HS-5 (cell line): ENCODE data around the gene CEMIP.

ENCODE experiments used
- DNase-seq: peaks from one replicate; pipeline ENCODE4 v3.0.0-alpha.2; 2012; ENCODE audit warnings: low read depth

The CEMIP gene

DNA sequence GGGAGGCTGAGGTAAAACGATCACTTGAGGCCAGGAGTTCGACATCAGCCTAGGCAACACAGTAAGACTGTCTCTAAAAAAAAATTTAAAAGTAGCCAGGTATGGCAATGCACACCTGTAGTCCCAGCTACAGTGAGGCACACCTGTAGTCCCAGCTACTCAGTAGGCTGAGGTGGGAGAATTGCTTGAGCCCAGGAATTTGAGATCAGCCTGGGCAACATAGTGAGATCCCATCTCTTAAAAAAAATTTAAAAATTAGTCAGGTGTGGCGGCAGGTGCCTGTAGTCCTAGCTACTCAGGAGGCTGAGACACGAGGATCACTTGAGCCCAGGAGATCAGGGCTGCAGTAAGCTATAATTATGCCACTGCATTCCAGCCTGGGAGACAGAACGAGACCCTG lies 203.7 kb downstream of the CEMIP start:
- no peak for DNase-seq

DNA sequence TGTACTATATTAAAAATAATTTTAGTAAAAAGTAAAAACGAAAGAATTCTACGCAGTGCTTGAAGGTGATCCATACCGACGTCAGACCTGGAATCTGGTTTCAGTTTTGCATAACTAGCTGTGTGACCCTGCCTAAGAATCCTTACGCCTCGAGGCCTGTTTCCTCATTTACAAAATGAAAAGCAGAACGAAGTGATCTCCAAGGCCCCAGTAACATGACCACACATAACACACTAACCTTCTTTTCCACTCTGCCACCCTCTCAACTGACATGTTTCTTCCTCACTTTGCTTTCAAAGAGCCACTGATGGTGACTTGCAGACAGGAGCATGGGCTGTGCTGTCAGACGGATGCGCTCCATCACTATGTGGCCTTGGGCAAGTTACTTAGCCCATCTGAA lies 205.7 kb downstream of the CEMIP start:
- DNase-seq = no peak

DNA sequence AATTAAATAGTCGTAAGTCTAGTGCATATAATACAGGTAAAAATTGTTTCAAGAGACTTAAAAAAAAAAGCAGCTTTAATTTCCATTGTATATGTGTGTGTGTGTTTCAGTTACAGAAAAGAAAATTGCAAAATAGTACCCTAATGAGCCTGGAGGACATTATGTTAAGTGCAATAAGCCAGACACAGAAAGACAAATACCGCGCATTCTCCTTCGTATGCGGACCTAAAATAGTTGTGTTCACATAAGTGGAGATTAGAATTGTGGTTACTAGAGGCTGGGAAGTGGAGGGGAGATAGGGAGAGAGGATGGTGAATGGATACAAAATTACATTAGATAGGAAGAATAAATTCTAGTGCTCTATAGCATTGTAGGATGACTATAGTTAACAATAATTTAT lies 206.8 kb downstream of the CEMIP start:
- no peak for DNase-seq

DNA sequence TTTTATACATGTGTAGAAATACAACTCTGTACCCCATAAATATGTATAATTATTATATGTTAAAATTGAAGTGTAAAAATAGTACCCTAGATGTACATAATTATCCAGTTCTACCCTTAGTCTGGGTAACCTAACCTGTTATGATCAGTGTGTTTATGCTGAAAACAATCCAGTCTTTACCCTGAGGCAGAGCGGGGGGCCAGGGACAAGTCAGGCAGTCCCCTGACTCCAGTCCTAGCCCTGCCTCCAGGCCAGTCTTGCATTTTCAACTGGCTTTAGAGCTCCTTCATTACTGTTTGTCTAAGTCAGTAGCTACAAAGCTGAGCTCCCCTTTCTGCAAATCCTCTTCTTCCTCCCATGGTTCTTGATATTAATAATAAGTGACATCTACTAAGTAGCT lies 207.3 kb downstream of the CEMIP start:
- no peak for DNase-seq

DNA sequence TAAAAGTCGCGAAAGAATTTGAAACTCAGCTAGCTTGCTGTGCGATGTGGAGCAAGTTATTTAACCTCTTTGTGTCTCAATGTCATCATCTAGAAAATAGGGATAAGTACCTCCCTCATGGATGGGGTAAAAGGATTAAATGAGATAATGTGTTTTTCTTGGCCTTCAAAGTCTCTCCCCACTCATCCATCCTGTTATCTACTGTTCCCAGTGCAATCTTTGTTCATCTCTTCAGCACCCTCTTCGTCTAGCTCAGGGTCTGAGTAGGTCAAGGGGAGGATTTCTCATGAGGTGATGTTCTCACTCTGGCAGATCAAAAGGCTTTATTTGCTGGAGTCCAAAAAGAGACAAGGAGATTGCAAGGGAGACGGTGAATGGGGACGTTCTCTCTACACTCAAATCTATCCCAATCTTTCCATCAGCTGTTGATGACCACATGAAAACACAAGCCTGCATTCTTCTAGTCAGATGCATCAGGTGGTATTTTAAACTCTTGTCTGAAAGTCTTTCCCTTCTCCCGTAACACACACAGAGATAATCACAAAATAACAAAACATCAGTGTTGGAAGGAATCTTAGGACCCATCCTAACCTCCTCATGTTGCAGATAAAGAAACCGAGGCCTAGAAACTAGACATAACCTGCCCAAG lies 209.1 kb downstream of the CEMIP start:
- no peak for DNase-seq

DNA sequence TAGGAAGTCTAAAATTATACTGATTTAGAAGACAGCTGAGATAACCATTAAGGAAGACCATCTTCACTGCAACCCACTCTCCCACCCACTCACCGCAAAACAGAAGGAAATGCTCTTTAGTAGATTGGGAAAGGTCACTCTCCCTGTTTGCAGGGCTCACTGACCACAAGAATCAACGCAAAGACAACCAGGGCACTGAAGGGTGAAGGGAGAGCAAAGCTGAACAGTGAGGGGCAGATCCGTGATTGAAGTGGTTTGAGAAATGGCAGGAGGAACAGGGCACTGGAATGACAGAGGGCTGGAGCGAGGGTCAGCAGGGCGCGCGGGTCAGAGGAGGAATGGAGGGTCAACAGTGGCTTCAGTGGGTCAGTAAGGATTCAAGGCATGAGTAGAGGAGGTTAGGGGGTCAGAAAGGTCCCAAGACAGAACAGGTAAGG lies 209.9 kb downstream of the CEMIP start:
- no peak for DNase-seq

DNA sequence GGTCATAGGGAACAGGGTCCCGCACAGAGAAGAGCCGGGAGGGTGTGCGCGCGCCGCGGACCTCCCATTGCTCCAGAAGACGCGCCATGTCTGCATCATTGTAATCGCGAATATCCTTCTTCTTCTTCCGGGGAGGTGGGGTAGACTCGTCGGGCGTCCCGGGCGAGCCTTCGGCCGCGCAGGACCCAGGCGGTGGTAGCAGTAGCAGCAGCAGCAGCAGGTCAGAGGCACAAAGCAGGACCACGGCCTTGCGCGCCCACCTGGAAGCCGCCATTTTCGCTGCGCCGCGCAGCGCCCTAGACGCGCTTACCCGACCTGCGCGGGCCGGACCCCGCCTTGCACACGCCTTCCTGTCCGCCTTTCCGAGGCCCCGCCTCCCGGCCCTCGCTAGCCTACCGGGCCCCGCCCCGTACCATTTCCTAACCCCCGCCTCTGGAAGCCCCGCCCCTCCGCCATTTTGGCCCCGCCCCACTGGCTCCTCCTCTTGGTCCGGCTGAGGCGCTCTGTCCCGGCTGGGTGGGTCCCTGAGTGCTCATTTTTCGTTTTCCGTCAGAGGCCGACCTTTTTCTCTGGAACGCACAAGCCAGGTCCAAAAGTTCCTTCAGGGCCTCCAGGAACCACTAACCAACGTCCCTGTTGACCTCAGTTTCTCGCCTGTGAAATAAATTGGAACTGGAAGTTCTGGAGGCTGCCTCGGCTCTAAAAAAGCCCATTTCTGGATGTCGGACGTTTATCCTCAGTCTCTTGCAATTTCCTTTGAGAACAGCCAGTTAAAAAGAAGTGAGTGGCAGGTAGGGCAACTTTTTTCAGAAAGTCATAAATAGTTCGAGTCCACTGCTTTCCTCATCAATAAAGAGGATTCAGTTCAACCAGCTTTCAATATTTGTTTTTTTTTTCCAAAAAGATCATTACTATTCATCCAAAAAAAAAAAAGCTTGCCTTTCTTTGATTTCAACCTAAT lies 210.6 kb downstream of the CEMIP start, which contains the start of gene MESD:
MESD (minus strand) TSS at position 302 of the 961 bp plus-strand sequence; CDS start at position 274, 28 bp downstream.
- peak; percentile 77 for DNase-seq

DNA sequence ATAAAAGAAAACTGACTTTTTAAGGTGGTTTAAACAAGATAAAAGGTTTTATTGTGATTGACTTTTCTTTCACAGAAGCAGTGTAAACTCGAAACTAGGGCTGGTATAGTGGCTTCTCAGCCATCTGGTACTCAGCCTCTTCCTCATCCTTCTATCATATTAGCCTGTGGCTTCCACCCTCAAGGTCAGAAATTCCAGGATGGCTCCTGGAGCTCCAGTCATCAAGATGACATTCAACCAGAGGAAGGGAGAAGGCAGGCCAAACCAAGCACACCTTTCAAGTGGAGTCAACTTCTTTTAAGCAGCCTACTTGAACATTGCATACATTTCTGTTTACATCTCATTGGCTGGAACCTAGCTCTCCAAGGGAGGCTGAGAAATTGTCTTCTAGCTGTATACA lies 211.8 kb downstream of the CEMIP start:
- no peak for DNase-seq

DNA sequence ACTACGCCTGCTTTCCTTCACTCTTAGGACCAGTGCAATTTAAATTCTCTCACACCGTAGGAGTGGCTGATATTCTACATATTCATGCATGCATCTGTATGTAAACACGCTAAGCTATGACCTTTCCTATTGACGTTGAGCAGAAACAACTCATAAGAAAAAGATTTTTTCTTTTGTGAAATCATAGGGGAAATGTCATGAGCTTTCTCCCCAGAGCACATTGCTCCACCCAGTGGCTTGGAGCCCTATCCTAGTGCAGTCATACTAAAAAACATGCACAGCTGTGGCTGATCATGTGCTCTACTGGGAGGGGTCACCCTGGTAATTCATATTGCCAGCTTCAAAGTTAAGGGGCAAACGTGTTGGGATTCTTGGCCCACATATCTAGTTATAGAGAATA lies 212.3 kb downstream of the CEMIP start:
- DNase-seq = peak; percentile 61

DNA sequence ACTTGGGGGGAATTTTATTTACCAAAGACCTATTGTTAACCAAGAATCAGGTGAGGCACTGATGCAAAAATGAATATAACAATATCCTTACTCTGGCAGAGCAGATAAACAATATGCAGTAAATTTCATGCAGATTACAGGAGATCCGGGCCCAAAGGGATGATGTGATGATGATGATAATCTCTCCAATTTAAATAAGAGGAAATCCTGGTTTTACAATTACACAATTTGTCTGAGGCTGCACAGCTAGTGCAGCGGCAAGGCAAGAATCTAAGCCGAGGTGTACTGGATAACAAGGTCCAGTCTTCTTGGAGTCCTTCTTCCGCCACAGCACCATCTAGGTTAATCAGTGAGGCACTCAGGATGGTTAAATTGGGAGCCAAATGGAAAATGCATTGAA lies 212.8 kb downstream of the CEMIP start:
- no peak for DNase-seq

DNA sequence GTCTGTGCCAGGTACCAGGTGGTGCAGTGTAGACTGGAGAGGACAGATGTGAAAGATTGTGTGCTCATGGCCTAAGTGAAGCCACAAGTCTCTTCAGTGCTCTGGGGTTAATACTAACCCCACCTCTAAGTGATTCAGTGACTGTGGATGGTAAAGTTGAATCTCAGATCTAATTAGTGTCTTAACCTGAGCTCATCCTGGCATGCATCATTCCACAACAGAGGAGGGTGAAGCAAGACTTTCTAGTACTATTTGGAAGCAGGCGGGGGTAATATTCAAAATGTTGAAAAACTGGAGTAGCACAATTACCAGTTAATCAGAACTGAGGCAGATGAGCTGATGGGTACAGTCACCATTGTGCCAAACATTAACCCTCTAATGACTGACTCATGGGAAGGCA lies 213.3 kb downstream of the CEMIP start:
- DNase-seq = no peak

DNA sequence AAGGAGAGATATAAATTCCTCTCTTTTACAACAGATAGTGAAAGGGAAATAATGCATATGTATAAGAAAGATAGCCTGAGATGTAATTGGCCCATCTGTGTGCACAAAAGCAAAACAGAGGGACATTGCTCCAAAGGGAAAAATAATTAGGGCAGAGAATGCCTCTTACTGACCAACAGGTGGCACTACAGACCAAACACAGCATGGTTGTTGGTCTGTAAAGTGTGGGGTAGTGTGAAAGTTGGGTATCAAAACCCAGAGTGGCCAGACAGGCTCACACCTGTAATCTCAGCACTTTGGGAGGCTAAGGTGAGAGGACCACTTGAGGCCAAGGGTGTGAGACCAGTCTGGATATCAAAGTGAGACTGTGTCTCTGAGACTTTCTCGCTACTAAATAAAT lies 217.1 kb downstream of the CEMIP start:
- DNase-seq = no peak

DNA sequence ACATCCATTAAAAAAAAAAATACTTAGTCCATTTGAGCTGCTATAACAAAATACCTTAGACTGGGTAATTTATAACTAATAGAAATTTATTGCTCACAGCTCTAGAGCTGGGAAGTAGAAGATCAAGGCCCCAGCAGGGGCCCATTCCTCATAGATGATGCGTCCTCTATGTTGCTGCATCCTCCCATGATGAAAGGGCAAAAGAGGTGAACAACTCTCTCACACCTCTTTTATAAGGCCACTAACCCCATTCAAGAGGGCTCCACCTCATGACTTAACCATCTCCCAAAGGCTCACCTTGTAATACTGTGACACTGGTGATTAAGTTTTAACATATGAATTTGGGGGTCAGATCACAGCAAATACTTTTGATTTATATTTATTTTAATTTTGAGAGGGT lies 218.5 kb downstream of the CEMIP start:
- no peak for DNase-seq

DNA sequence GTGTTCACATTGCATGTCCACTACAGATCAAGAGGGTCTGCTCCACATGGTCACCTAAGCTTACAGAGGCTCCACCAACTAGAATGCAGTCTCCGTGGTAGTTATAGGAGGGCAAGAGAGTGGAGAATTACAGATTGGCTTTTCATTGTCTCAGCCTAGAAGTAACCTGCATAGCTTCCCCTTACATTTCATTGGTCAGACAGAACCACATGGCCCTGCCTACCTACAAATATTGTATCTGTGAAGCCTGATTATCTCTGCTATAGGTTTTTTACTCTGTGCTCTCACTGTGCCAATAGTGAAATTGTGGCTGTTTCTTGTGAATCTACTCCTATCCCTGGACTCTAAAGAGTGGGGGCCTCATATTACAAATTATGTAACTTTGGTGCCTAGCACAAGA lies 219.1 kb downstream of the CEMIP start:
- no peak for DNase-seq

DNA sequence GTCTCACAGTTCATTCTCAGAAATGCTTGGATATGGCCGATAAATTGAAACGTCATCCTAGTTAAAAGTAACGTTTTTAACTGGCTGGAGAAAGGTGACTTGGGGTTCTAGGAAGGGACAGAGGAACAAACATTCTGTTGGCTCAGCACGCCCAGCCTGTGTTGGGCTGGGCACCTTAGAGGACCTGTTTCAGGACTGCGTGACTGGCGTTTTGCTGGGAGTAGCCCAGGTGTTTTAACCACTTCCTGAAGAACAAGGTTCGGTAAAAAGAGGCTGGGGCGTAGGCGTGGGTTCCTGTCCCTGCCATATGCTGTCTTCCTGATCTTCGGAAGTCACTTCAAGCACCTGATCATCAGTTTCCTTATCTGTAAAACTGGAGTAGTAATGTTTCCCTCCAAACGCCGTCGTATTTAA lies 220.5 kb downstream of the CEMIP start:
- no peak for DNase-seq

DNA sequence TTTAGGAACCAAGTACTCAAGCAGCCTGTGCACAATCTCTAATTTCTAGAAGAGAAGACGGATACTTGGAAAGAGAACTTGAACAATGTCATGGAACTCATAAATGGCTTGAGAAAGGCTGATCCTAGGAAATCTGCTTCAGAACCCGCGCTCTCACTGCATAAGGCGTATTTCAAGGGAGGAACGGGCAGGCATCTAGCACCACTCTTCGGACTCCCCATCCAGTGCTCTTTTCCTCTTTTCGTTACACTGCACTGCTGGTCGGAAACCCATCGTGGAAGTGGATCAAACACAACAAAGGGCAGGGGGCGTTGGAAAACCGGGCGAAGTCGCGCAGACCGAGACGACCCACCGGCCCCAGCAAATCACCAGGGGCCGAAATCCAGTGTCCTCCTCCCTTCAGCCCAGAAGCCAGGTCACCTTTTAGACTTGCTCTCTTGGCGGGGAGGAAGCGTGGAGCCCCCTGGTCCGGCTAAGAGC lies 221.0 kb downstream of the CEMIP start:
- no peak for DNase-seq

DNA sequence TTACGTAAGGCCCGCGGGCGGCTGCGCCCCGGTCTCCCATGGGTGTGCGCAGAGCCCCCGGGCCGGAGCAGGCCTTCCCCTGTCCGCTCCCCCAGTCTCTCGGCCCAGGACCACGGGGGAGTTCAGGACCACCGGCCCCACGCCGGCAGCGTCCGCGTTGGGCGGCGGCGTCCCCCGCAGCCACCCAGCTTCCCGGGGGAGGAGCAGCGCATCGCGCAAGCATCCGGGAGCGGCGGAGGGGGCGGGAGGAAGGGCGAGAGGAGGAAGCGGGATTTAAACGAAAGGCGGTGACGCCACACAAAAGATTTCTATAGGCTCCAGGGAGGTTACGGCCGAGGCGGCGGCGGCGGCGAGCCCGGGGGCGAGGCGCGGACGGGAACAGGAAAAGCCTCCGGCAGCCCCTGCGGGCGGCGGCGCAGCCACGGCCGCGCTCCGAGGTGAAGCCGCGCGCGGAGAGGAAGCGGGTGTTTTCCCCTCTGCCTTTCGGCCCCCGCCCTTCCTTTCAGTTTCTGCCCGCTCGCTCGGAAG lies 221.5 kb downstream of the CEMIP start, which contains the start of gene TLNRD1:
TLNRD1 (plus strand) TSS at position 300 of the 528 bp plus-strand sequence. CDS start 1,349 bp downstream, outside the sequence.
- DNase-seq = peak; percentile 67
